ENCODE data around the gene PSMA7. TPM values are rescaled to one million over a fixed set of nuclear protein-coding genes. Genes with fewer than 3 reads are reported as not detected.

PSMA7 gene
- total and polyA plus RNA-seq, 2 donors (not counting 1 experiment from before 2014, with no cell fraction given): 140 to 252 TPM

- H4K20me1 ChIP-seq (ENCODE audit: control insufficient read depth, insufficient read depth, low read length, poor library complexity, severe bottlenecking): peaks cover 31% of the 10 kb centered on the region
- WGBS (ENCODE audit: insufficient coverage): 82% methylated on average over 8 of the region's 14 CpGs
- H3K27ac ChIP-seq (ENCODE audit: low read length in 2 of 2): no peak overlapping the region
- peaks cover 0 to 19% of the 10 kb centered on the region in 2 experiments for H3K36me3 ChIP-seq (replicated peaks in 1 of 2; ENCODE audit: control extremely low read depth in 1 of 2, control insufficient read depth in 1 of 2, extremely low read depth in 1 of 2, insufficient read depth in 2 of 2, low read length in 1 of 2)
- TF ChIP-seq EZH2 (IDR thresholded peaks at IDR 0.05; ENCODE audit: borderline replicate concordance, insufficient read depth, low read depth, low read length, poor library complexity, severe bottlenecking) (no peak), CTCF (IDR thresholded peaks at IDR 0.05) (no peak)
- H3K27me3 ChIP-seq (replicated peaks in 1 of 4; ENCODE audit: control extremely low read depth in 1 of 4, control insufficient read depth in 3 of 4, insufficient read depth in 4 of 4, low read length in 3 of 4): no peaks in the 10 kb centered on the region
- no peak overlapping the region for H2AFZ ChIP-seq (ENCODE audit: insufficient read depth, low read depth, low read length, poor library complexity, severe bottlenecking)
- no peak overlapping the region for H3K9ac ChIP-seq (ENCODE audit: low read length)
- no peaks in the 10 kb centered on the region for H3K9me3 ChIP-seq (ENCODE audit: control extremely low read depth in 1 of 3, control insufficient read depth in 2 of 3, insufficient read depth in 1 of 3, low read length in 2 of 3)
- no peak overlapping the region for H3K4me3 Mint-ChIP-seq
- intact Hi-C loops (cut with micrococcal nuclease): no loop called here
- peaks cover 29% of the 10 kb centered on the region for H3K79me2 ChIP-seq (ENCODE audit: control insufficient read depth, insufficient read depth, low read length)
- H3K4me1 ChIP-seq (ENCODE audit: control insufficient read depth in 2 of 2, insufficient read depth in 2 of 2, low read length in 2 of 2): peaks cover 0 to 4% of the 10 kb centered on the region in 2 donors
- no peak for DNase-seq
- no peak overlapping the region for H3K4me2 ChIP-seq (replicated peaks; ENCODE audit: low read depth, low read length, poor library complexity, severe bottlenecking)
- H3K27ac Mint-ChIP-seq: no peak overlapping the region
- ATAC-seq (ENCODE audit: low read depth): no peak
- no peaks in the 10 kb centered on the region for H3K9me3 Mint-ChIP-seq (ENCODE audit: insufficient read depth)
- H3K27me3 Mint-ChIP-seq: no peaks in the 10 kb centered on the region
- peaks cover 11% of the 10 kb centered on the region for H3K4me1 Mint-ChIP-seq
- CTCF ChIA-PET: no interaction called here
- POLR2A ChIA-PET: no interaction called here
- no peak overlapping the region for H3K4me3 ChIP-seq (ENCODE audit: control extremely low read depth in 1 of 5, extremely low read depth in 1 of 5, insufficient read depth in 1 of 5, low read depth in 2 of 5, low read length in 4 of 5)
These were observed 16.6 kb upstream of the PSMA7 start for GRCh38 chr20:62159839-62160238.

DNA sequence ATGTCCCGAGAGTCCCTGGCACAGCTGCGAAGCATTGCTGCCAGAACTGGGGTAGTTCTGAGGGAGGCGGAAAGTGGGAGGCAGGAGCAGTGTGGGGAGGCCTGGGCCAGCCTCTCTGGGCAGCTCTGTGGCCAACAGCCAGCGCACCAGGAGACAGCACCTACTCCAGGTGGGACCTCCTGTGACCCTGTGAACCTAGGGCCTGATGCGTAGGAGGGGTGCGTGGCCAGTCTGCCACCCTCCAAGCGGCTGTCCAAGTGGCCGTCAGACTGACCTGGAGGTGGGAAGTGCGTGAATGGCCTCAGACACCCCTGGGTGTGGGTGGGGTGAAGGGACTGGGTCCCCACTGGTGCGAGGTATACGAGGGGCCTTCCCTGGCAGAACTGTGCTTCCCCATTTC, 15.9 kb upstream of the PSMA7 start:
- 91% methylated on average over 7 of the region's 11 CpGs for WGBS (ENCODE audit: insufficient coverage)
- no peak overlapping the region for H3K4me3 Mint-ChIP-seq
- DNase-seq: no peak
- no peak overlapping the region for H3K4me3 ChIP-seq (ENCODE audit: control extremely low read depth in 1 of 5, extremely low read depth in 1 of 5, insufficient read depth in 1 of 5, low read depth in 2 of 5, low read length in 4 of 5)
- H3K4me1 Mint-ChIP-seq: peaks cover 11% of the 10 kb centered on the region
- POLR2A ChIA-PET: no interaction called here
- H4K20me1 ChIP-seq (ENCODE audit: control insufficient read depth, insufficient read depth, low read length, poor library complexity, severe bottlenecking): peaks cover 31% of the 10 kb centered on the region
- H3K79me2 ChIP-seq (ENCODE audit: control insufficient read depth, insufficient read depth, low read length): peaks cover 37% of the 10 kb centered on the region
- H3K9me3 ChIP-seq (ENCODE audit: control extremely low read depth in 1 of 3, control insufficient read depth in 2 of 3, insufficient read depth in 1 of 3, low read length in 2 of 3): no peaks in the 10 kb centered on the region
- H3K27ac Mint-ChIP-seq: no peak overlapping the region
- ATAC-seq (ENCODE audit: low read depth): no peak
- no peaks in the 10 kb centered on the region for H3K9me3 Mint-ChIP-seq (ENCODE audit: insufficient read depth)
- H3K4me2 ChIP-seq (replicated peaks; ENCODE audit: low read depth, low read length, poor library complexity, severe bottlenecking): no peak overlapping the region
- H3K9ac ChIP-seq (ENCODE audit: low read length): no peak overlapping the region
- no peaks in the 10 kb centered on the region for H3K27me3 ChIP-seq (replicated peaks in 1 of 4; ENCODE audit: control extremely low read depth in 1 of 4, control insufficient read depth in 3 of 4, insufficient read depth in 4 of 4, low read length in 3 of 4)
- no peaks in the 10 kb centered on the region for H3K27me3 Mint-ChIP-seq
- H2AFZ ChIP-seq (ENCODE audit: insufficient read depth, low read depth, low read length, poor library complexity, severe bottlenecking): no peak overlapping the region
- intact Hi-C loops (cut with micrococcal nuclease): no loop called here
- peaks cover 0 to 20% of the 10 kb centered on the region in 2 experiments for H3K36me3 ChIP-seq (replicated peaks in 1 of 2; ENCODE audit: control extremely low read depth in 1 of 2, control insufficient read depth in 1 of 2, extremely low read depth in 1 of 2, insufficient read depth in 2 of 2, low read length in 1 of 2)
- H3K4me1 ChIP-seq (ENCODE audit: control insufficient read depth in 2 of 2, insufficient read depth in 2 of 2, low read length in 2 of 2): peaks cover 0 to 4% of the 10 kb centered on the region in 2 donors
- CTCF ChIA-PET: interaction anchor here (0.6 to 1.2 kb wide), 2 partner anchors 148 to 190 kb away, joined by 4 read pairs; no protein-coding TSS in a partner anchor
- no peak for TF ChIP-seq EZH2 (IDR thresholded peaks at IDR 0.05; ENCODE audit: borderline replicate concordance, insufficient read depth, low read depth, low read length, poor library complexity, severe bottlenecking)
- no peak for TF ChIP-seq CTCF (IDR thresholded peaks at IDR 0.05)
- H3K27ac ChIP-seq (ENCODE audit: low read length in 2 of 2): no peak overlapping the region
